Dedifferentiated amniotic fluid mesenchymal stem cell (primary cell): Measurements from ENCODE around the gene NAT8.
"Not testable (repeated sequence)": the region's sequence is repeated elsewhere in the genome, so short reads cannot be mapped to it uniquely, and the experiment has no call there.

ENCODE experiments used
- DNase-seq: peaks from one replicate; pipeline ENCODE4 v3.0.0-alpha.2; 2016; ENCODE audit errors: extremely low spot score

Gene NAT8, protein sequence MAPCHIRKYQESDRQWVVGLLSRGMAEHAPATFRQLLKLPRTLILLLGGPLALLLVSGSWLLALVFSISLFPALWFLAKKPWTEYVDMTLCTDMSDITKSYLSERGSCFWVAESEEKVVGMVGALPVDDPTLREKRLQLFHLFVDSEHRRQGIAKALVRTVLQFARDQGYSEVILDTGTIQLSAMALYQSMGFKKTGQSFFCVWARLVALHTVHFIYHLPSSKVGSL

DNA sequence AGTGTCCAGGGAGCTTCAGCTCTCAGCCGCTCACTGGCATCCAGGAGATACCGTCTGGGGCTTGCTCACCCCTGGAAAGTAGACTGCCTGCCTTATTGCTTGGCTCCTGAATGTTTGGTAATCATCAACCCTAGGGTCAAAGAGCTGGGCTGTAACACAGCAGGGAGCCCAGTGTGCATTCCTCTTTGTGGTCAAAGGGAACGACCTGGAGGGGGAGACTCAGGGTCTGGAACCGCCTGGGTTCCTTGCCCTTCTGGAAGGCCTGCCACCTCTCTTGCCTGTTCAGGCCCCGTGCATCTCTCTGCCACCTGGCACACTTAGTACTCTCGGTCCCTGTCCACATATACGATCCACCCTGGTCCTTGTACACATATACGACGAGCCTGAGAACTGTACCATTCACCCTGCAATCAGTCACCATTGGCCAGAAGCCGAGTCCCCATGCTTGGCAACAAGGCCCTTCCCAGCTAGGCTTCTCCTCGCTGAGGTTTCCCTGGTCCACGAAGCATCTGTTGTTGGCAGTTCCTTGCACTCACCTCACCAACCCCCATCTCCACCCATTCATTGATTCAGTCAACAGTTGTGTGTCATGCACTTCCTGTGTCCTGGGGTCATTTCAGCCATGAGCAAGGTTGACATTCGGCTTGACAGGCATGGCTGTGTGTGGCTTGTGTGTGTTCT lies at the start of gene NAT8:
NAT8 (minus strand) TSS at position 85 of the 681 bp plus-strand sequence. CDS start 794 bp downstream, outside the sequence.
- no peak for DNase-seq

GRCh38 chr2:73690372-73691088 lies 48.3 kb upstream of the NAT8 start:
- not testable (repeated sequence) for DNase-seq

DNA sequence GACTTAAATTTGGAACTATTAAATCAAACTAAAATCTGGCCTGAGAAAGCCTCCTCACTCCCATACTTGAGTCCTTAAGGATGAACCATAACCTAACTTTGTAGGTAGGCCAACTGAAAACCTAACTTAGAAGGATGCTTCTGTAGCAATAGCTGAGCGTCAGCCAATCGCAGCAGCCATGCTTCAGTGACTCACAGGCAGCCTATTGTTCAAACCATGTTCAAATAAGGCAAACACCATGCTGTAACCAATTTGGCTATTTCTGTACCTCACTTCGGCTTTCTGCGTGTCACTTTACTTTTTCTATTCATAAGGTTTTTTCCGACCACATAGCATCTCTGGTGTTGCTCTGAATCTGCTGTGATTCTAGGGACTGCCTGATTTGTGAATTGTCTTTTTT lies 46.3 kb upstream of the NAT8 start:
- DNase-seq, result not testable (repeated sequence)

DNA sequence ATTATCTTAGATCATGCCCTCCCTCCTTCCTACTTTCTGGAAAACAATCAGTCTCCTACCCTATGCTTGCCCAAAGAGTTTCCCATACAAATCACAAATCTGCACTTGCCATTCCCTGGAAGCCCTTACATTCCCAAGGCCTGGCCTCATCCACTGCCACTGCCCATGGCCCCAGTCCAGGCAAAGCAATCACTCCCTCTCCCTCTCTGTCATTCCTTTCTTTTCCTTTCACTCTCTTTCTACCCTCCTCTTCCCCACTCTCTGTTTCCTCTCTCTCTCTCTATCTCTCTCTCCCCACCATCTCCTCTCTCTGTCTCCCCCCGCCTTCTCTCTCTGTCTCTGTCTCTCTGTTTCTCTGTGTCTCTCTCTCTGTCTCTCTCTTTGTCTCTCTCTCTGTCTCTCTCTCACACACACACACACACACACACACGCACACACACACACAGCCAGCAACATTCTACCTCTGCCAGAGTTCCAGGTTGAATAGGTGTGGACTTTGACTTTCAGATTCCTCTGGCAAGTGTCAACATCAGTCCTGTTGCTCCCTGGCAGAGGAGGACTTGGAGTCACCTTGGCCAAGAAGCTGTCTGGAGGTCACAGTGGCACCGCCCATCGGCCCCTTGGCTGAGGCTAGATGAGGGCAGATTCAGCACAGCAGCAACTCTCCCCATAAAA lies 43.7 kb upstream of the NAT8 start:
- DNase-seq, result no peak

DNA sequence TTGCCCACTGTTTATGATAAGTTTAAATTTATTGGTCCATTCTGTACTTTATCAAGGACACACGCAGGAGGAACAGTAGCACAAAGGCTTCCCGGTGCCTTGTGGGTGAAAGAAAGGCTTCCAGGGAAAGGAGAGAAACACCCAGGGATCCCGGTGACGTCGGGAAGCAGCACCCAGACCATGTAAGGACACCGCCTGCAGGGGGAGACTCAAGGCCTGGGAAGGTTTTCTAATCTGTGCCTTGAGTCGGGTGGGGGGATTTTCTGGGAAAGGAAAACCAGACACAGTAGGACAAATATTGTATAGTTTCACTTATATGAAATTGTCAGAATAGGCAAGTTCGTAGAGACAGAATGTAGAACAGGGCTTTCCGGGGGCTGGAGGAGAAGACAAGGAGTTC lies 42.7 kb upstream of the NAT8 start:
- DNase-seq, result not testable (repeated sequence)

GRCh38 chr2:73684325-73684724 lies 42.1 kb upstream of the NAT8 start:
- DNase-seq, result not testable (repeated sequence)

- DNase-seq, result not testable (repeated sequence)
Observed at GRCh38 chr2:73679951-73680571, 37.8 kb upstream of the NAT8 start.

GRCh38 chr2:73679237-73679636 lies 37.0 kb upstream of the NAT8 start:
- DNase-seq, result not testable (repeated sequence)

DNA sequence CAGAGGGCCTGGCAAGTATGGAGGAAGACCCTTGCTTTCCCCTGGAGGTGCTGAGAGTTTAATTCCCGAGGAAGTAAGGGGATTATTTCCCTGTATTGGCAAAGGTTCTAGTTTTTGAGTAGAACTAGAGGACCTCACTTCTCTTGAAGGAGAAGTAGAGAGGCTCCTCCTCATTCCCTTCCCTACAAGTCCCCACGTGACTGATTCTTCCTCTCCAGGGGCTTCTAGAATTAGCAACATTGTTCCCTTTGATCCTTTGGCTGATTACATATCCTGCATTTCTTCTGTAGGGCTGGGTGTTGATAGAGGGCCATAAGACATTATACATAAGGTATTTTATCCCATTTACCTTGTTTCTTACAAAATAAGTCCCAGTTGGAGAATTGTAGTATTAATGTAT lies 35.8 kb upstream of the NAT8 start:
- DNase-seq, result not testable (repeated sequence)

- DNase-seq, result not testable (repeated sequence)
Observed at GRCh38 chr2:73676211-73676610, 34.0 kb upstream of the NAT8 start.

GRCh38 chr2:73674696-73675157 lies 32.5 kb upstream of the NAT8 start:
- DNase-seq, result not testable (repeated sequence)

- not testable (repeated sequence) for DNase-seq
Observed at GRCh38 chr2:73669976-73670375, 27.8 kb upstream of the NAT8 start.

GRCh38 chr2:73667239-73667638 lies 25.0 kb upstream of the NAT8 start:
- DNase-seq, result not testable (repeated sequence)

- no peak for DNase-seq
Observed at GRCh38 chr2:73654175-73654574, 12.0 kb upstream of the NAT8 start.

- no peak for DNase-seq
Observed at GRCh38 chr2:73652348-73652747, 10.1 kb upstream of the NAT8 start.

DNA sequence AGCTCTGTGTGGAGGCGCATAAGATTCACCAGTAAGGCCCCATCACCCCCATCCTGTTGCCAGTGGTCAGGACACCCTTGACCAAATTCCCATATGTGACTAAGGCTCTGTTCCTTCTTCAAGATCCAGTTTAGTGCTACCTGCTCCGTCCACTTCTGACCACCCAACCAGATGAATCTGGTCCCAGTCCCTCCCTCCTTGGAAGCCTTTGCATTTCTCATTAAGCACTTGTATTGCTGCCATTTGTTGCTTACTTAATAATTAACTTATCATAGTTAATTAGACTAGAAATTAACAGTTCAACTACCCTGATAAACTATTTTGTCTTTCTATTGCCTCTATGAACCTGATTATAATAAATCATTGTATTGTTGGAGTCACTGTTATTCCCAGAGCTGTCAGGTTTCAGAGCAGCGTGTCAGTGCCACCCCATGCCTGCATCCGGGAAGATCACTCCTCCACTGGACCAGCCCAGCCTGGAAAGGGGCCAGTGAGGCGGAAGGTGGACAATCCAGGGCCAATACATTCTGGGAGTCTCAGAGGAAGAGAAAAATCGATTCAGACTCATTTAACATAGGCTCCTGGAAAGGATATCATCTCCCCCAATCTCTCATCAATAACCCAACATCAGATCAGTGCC lies 9.5 kb upstream of the NAT8 start:
- no peak for DNase-seq

DNA sequence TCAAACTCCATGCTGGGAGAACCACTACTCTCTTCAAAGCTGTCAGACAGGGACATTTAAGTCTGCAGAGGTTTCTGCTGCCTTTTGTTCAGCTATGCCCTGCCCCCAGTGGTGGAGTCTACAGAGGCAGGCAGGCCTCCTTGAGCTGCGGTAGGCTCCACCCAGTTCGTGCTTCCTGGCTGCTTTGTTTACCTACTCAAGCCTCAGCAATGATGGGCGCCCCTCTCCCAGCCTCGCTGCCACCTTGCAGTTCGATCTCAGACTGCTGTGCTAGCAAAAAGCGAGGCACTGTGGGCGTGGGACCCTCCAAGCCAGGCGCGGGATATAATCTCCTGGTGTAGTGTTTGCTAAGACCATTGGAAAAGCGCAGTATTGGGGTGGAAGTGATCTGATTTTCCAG lies 5.5 kb upstream of the NAT8 start:
- DNase-seq, result not testable (repeated sequence)

DNA sequence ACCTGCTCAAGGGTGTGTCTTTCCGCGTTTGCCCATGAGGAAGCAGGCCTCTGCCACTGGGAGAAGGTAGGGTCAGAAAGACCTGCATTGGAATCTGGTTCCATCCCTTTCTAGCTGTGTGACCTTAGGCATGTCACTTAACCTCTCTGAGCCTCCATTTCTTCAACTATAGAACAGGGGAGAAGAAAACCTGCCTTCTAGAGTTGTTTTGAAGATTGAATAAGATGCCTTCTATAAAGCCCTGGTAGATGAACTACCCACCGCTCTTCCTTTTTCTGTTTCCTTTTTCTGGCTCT lies 507 bp downstream of the NAT8 start:
- DNase-seq, result no peak

GRCh38 chr2:73640946-73641766 lies 1.1 kb downstream of the NAT8 start:
- DNase-seq, result no peak

GRCh38 chr2:73640511-73640911 lies 1.7 kb downstream of the NAT8 start:
- DNase-seq, result no peak
